IMR-90 (cell line): ENCODE results near the gene SET. TPM values are rescaled to one million over a fixed set of nuclear protein-coding genes. Genes with fewer than 3 reads are reported as not detected.

ENCODE experiments used
- ATAC-seq: fragments of 200-7000 bp; cut with Tn5 transposase; 2 replicates; pipeline ENCODE4 v1.9.1; 2020; ENCODE audit warnings: low read depth, mild to moderate bottlenecking, moderate library complexity
- BruUV-seq: library from RNA; stranded (reverse); fragments of 400-500 nt; replicated peaks from 2 replicates; lab custom pipeline; 2021; lab: Mats Ljungman, UMichigan
- CTCF ChIA-PET: fragments of 300-600 bp; formaldehyde crosslinking; extraction: SDS; loops from one replicate; lab custom pipeline; 2021; ENCODE audit warnings: antibody characterized with exemption; lab: Yijun Ruan, JAX
- POLR2A ChIA-PET: fragments of 300-600 bp; sonication (Branson Sonifier 250); formaldehyde crosslinking; loops from one replicate; lab custom pipeline; 2022; ENCODE audit warnings: antibody characterized with exemption; ENCODE audit not compliant: unreplicated experiment; lab: Charles Lee
- DNase-seq: peaks from one replicate; pipeline ENCODE4 v3.0.0; 2013
- H2AFZ ChIP-seq: replicated peaks from 2 replicates; pipeline ENCODE3; 2013; ENCODE audit warnings: low read length, mild to moderate bottlenecking; ENCODE audit not compliant: poor library complexity
- H2AK5ac ChIP-seq: 2 replicates; pipeline ENCODE4 v1.6.1; 2013; ENCODE audit warnings: low read depth, low read length, inconsistent platforms
- H2AK9ac ChIP-seq: replicated peaks from 2 replicates; pipeline ENCODE3; 2013; ENCODE audit warnings: mild to moderate bottlenecking, low read depth, low read length, moderate library complexity; ENCODE audit not compliant: poor library complexity
- H2BK120ac ChIP-seq: 2 replicates; pipeline ENCODE4 v1.6.1; 2013; ENCODE audit warnings: low read depth, low read length, inconsistent platforms
- H2BK15ac ChIP-seq: 3 replicates; pipeline ENCODE4 v1.6.1; 2013; ENCODE audit warnings: low read depth, low read length, inconsistent platforms
- H2BK20ac ChIP-seq: 2 replicates; pipeline ENCODE4 v1.6.1; 2013; ENCODE audit warnings: low read depth, mild to moderate bottlenecking, inconsistent platforms, low read length, moderate library complexity
- H2BK5ac ChIP-seq: 2 replicates; pipeline ENCODE4 v1.6.1; 2013; ENCODE audit warnings: mild to moderate bottlenecking, low read depth, low read length, inconsistent platforms; ENCODE audit not compliant: poor library complexity, severe bottlenecking
- H3K14ac ChIP-seq: replicated peaks from 2 replicates; pipeline ENCODE4 v1.6.1; 2013; ENCODE audit warnings: low read depth, low read length, inconsistent platforms
- H3K18ac ChIP-seq: 2 replicates; pipeline ENCODE4 v1.6.1; 2013; ENCODE audit warnings: low read depth, low read length, control low read depth
- H3K23ac ChIP-seq: 2 replicates; pipeline ENCODE4 v1.6.1; 2013; ENCODE audit warnings: low read depth, low read length, inconsistent platforms
- H3K27ac ChIP-seq: 2 replicates; pipeline ENCODE4 v1.5.1; 2013; ENCODE audit warnings: mild to moderate bottlenecking, control low read depth, low read length; ENCODE audit not compliant: insufficient read depth
- H3K27me3 ChIP-seq: 2 replicates; pipeline ENCODE4 v1.6.1; 2013; ENCODE audit warnings: low read length; ENCODE audit not compliant: control insufficient read depth, insufficient read depth
- H3K36me3 ChIP-seq: 2 replicates; pipeline ENCODE4 v1.6.1; 2013; ENCODE audit warnings: low read length, mixed read lengths; ENCODE audit not compliant: control insufficient read depth, insufficient read depth
- H3K4ac ChIP-seq: 2 replicates; pipeline ENCODE4 v1.6.1; 2013; ENCODE audit warnings: low read depth, low read length, inconsistent platforms
- H3K4me1 ChIP-seq: 2 replicates; pipeline ENCODE4 v1.6.1; 2013; ENCODE audit warnings: low read length, mixed read lengths; ENCODE audit not compliant: control insufficient read depth, insufficient read depth
- H3K4me2 ChIP-seq: 2 replicates; pipeline ENCODE4 v1.6.1; 2013; ENCODE audit warnings: low read depth, mild to moderate bottlenecking, control low read depth, low read length, moderate library complexity
- H3K4me3 ChIP-seq: 2 replicates; pipeline ENCODE4 v1.5.1; 2013; ENCODE audit warnings: low read depth, mild to moderate bottlenecking, control low read depth, low read length, moderate library complexity; ENCODE audit not compliant: insufficient read depth
- H3K56ac ChIP-seq: 2 replicates; pipeline ENCODE4 v1.6.1; 2013; ENCODE audit warnings: low read length, inconsistent platforms; ENCODE audit not compliant: insufficient read depth; ENCODE audit errors: extremely low read depth
- H3K79me1 ChIP-seq, 2 experiments: 2 replicates each; pipeline ENCODE4 v1.6.1; 2013; ENCODE audit warnings: low read length in 2 of 2, inconsistent platforms in 1 of 2, low read depth in 1 of 2
- H3K9ac ChIP-seq: 2 replicates; pipeline ENCODE4 v1.6.1; 2013; ENCODE audit warnings: low read depth, low read length, control low read depth
- H3K9me1 ChIP-seq: 2 replicates; pipeline ENCODE4 v1.6.1; 2013; ENCODE audit warnings: low read length, inconsistent platforms; ENCODE audit not compliant: insufficient read depth
- H3K9me3 ChIP-seq: 2 replicates; pipeline ENCODE4 v1.6.1; 2013; ENCODE audit warnings: low read length; ENCODE audit not compliant: control insufficient read depth, insufficient read depth
- H4K20me1 ChIP-seq: 2 replicates; pipeline ENCODE4 v1.6.1; 2013; ENCODE audit warnings: low read length, inconsistent platforms; ENCODE audit not compliant: insufficient read depth
- H4K5ac ChIP-seq: 2 replicates; pipeline ENCODE4 v1.6.1; 2013; ENCODE audit warnings: mild to moderate bottlenecking, low read depth, low read length, control low read depth
- H4K8ac ChIP-seq, 2 experiments: 2 replicates each; pipeline ENCODE4 v1.6.1; 2013; ENCODE audit warnings: low read depth in 2 of 2, low read length in 2 of 2, control low read depth in 1 of 2, inconsistent platforms in 1 of 2
- H4K91ac ChIP-seq: 2 replicates; pipeline ENCODE4 v1.6.1; 2013; ENCODE audit warnings: low read depth, low read length, inconsistent platforms; ENCODE audit not compliant: insufficient read depth
- BHLHE40 ChIP-seq: fragments of 150-350 bp; IDR thresholded peaks from 2 replicates; pipeline ENCODE4 v1.6.1; 2016; ENCODE audit warnings: mild to moderate bottlenecking, low read depth, low read length
- CEBPB ChIP-seq: IDR thresholded peaks from 2 replicates; pipeline ENCODE4 v1.6.1; 2012; ENCODE audit warnings: low read depth, low read length, improper control_type of control experiment
- CHD1 ChIP-seq: IDR thresholded peaks from 2 replicates; pipeline ENCODE4 v1.6.1; 2012; ENCODE audit warnings: low read depth, low read length, improper control_type of control experiment
- FOS ChIP-seq: fragments of 150-350 bp; IDR thresholded peaks from 2 replicates; pipeline ENCODE4 v1.6.1; 2016; ENCODE audit warnings: low read depth, low read length
- MAFK ChIP-seq: IDR thresholded peaks from 2 replicates; pipeline ENCODE4 v1.6.1; 2012; ENCODE audit warnings: low read depth, low read length, improper control_type of control experiment
- MXI1 ChIP-seq: IDR thresholded peaks from 2 replicates; pipeline ENCODE4 v1.6.1; 2012; ENCODE audit warnings: low read depth, mild to moderate bottlenecking, low read length, moderate library complexity, borderline replicate concordance
- NFE2L2 ChIP-seq: fragments of 150-350 bp; IDR thresholded peaks from 2 replicates; pipeline ENCODE4 v1.6.1; 2016; ENCODE audit warnings: low read depth, mild to moderate bottlenecking, low read length
- RAD21 ChIP-seq: IDR thresholded peaks from 2 replicates; pipeline ENCODE4 v1.6.1; 2012; ENCODE audit warnings: low read length, improper control_type of control experiment
- RCOR1 ChIP-seq: IDR thresholded peaks from 2 replicates; pipeline ENCODE4 v1.6.1; 2012; ENCODE audit warnings: mild to moderate bottlenecking, low read length, improper control_type of control experiment; ENCODE audit not compliant: insufficient replicate concordance
- RFX5 ChIP-seq: IDR thresholded peaks from 2 replicates; pipeline ENCODE4 v1.8.0; 2012; ENCODE audit warnings: low read depth, mild to moderate bottlenecking, low read length, moderate library complexity
- SMC3 ChIP-seq: fragments of 150-350 bp; IDR thresholded peaks from 2 replicates; pipeline ENCODE4 v1.6.1; 2016; ENCODE audit warnings: low read depth, mild to moderate bottlenecking, antibody characterized with exemption, low read length, moderate library complexity
- USF2 ChIP-seq: fragments of 150-350 bp; IDR thresholded peaks from 2 replicates; pipeline ENCODE4 v1.6.1; 2017; ENCODE audit warnings: mild to moderate bottlenecking, antibody characterized with exemption, low read length, low read depth
- WGBS, 2 experiments: methylation state at CpG; one replicate each; pipeline versions ENCODE4 v1.1.5 to v1.1.7; 2013; ENCODE audit warnings: missing lambda C conversion rate in 2 of 2; ENCODE audit not compliant: insufficient read length in 1 of 2; ENCODE audit errors: extremely low coverage in 2 of 2; 5-methylcytosine and 5-hydroxymethylcytosine counted together
- dilution Hi-C: fragments of 300-500 bp; cut with HindIII; formaldehyde crosslinking; loops from one replicate; pipeline ENCODE4 v1.14.3; 2018; ENCODE audit warnings: low sequenced_read_pairs; ENCODE audit not compliant: unreplicated experiment
- in situ Hi-C: fragments of 300-500 bp; cut with MboI; formaldehyde crosslinking; loops from 3 replicates; pipeline ENCODE4 v1.14.3; 2019; ENCODE audit warnings: low sequenced_read_pairs, inconsistent platforms, mixed read lengths
- intact Hi-C: fragments of 100-400 bp; cut with micrococcal nuclease; formaldehyde crosslinking; loops from 2 replicates; pipeline ENCODE4 v1.10.0; 2022
- polyA plus RNA-seq, 3 experiments: library from polyadenylated mRNA; depleted of rRNA; stranded (reverse); fragments of >200 nt; gene quantifications; 2 replicates each; pipeline ENCODE4 v1.2.3, GENCODE V29; 2012; ENCODE audit warnings: low replicate concordance in 1 of 3
- total RNA-seq: library from RNA; depleted of rRNA; stranded (reverse); fragments of >200 nt; gene quantifications from 2 replicates; pipeline ENCODE4 v1.2.3, GENCODE V29; 2012
- TF ChIP-seq, protein P1 (sequence below): fragments of 150-350 bp; IDR thresholded peaks from 2 replicates; pipeline ENCODE4 v1.6.1; 2016; ENCODE audit warnings: low read depth, mild to moderate bottlenecking, low read length, moderate library complexity, borderline replicate concordance
- TF ChIP-seq, protein P2 (sequence below): conservative IDR thresholded peaks from 2 replicates; pipeline ENCODE4 v1.5.1; 2012; ENCODE audit warnings: mild to moderate bottlenecking, low read depth, low read length, improper control_type of control experiment

The SET gene
- total and polyA plus RNA-seq, 2 of the 4 experiments (the other 2 are of a cell fraction) = 104 to 182 TPM

- BruUV-seq = no TSS peak
- Histone ChIP-seq H2BK20ac (no peak overlapping the region), H3K4ac (peak overlapping the region; percentile 79), H4K20me1 (no peaks in the 10 kb centered on the region), H3K9ac (peak overlapping the region; percentile 54), H3K9me3 (no peaks in the 10 kb centered on the region), H2AK9ac (peak overlapping the region; percentile 68), H3K56ac (peak overlapping the region; percentile 8; the same call in 1 of the 2 replicates), H3K36me3 (peaks cover 3% of the 10 kb centered on the region), H2AFZ (peak overlapping the region; percentile 95), H3K4me1 (peaks cover 4% of the 10 kb centered on the region; the same call in 1 of the 2 replicates), H3K4me3 (peak overlapping the region; percentile 56), H3K9me1 (peaks cover 9% of the 10 kb centered on the region), H4K8ac (peak overlapping the region; percentile 65 to 94; a peak in 3 of 4 replicates), H2BK15ac (no peak overlapping the region), H3K4me2 (peak overlapping the region; percentile 96), H2BK5ac (no peak overlapping the region), H3K18ac (no peak overlapping the region), H2AK5ac (peak overlapping the region; percentile 20), H3K27ac (no peak overlapping the region; the same call in 1 of the 2 replicates), H3K79me1 (peaks cover 3 to 15% of the 10 kb centered on the region in 2 experiments), H4K91ac (peak overlapping the region; percentile 61), H4K5ac (peak overlapping the region; percentile 47), H2BK120ac (no peak overlapping the region), H3K14ac (peak overlapping the region; percentile 75), H3K27me3 (no peaks in the 10 kb centered on the region), H3K23ac (no peak overlapping the region)
- POLR2A ChIA-PET = no interaction called here
- 58% methylated on average over 6 of the region's 7 CpGs; no CpG with 5 or more reads in 1 of the 2 experiments for WGBS, 2 experiments
- dilution Hi-C loops (no loop called here), intact Hi-C loops (no loop called here), in situ Hi-C loops (no loop called here)
- DNase-seq (no peak), ATAC-seq (no peak)
- CTCF ChIA-PET = interaction anchor here (1.1 kb wide), 2 partner anchors 10 to 88 kb away, joined by 3 to 5 read pairs; no protein-coding TSS in a partner anchor
- no peak for TF ChIP-seq CHD1
- TF ChIP-seq, protein P1, sequence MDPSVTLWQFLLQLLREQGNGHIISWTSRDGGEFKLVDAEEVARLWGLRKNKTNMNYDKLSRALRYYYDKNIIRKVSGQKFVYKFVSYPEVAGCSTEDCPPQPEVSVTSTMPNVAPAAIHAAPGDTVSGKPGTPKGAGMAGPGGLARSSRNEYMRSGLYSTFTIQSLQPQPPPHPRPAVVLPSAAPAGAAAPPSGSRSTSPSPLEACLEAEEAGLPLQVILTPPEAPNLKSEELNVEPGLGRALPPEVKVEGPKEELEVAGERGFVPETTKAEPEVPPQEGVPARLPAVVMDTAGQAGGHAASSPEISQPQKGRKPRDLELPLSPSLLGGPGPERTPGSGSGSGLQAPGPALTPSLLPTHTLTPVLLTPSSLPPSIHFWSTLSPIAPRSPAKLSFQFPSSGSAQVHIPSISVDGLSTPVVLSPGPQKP = no peak
- TF ChIP-seq, protein P2, sequence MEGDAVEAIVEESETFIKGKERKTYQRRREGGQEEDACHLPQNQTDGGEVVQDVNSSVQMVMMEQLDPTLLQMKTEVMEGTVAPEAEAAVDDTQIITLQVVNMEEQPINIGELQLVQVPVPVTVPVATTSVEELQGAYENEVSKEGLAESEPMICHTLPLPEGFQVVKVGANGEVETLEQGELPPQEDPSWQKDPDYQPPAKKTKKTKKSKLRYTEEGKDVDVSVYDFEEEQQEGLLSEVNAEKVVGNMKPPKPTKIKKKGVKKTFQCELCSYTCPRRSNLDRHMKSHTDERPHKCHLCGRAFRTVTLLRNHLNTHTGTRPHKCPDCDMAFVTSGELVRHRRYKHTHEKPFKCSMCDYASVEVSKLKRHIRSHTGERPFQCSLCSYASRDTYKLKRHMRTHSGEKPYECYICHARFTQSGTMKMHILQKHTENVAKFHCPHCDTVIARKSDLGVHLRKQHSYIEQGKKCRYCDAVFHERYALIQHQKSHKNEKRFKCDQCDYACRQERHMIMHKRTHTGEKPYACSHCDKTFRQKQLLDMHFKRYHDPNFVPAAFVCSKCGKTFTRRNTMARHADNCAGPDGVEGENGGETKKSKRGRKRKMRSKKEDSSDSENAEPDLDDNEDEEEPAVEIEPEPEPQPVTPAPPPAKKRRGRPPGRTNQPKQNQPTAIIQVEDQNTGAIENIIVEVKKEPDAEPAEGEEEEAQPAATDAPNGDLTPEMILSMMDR = no peak
- TF ChIP-seq MXI1 = no peak
- TF ChIP-seq USF2 = no peak
- no peak for TF ChIP-seq CEBPB
- TF ChIP-seq NFE2L2 = no peak
- no peak for TF ChIP-seq BHLHE40
- TF ChIP-seq FOS = no peak
- TF ChIP-seq RCOR1 = no peak
- TF ChIP-seq RFX5 = no peak
- TF ChIP-seq SMC3 = no peak
- no peak for TF ChIP-seq RAD21
- TF ChIP-seq MAFK = no peak
Measured at GRCh38 chr9:128723352-128723865, 34.4 kb downstream of the SET start.
